HG03103 (cell line): ENCODE results near the gene LPIN1.
A peak's percentile ranks its signal among the peaks of the same experiment; 100 is the strongest.

Experiments used
- ATAC-seq: cut with Tn5 transposase; IDR thresholded peaks from one replicate; pipeline ENCODE4 v1.9.1; 2021; ENCODE audit warnings: low read depth; ENCODE audit not compliant: unreplicated experiment

The LPIN1 gene

DNA sequence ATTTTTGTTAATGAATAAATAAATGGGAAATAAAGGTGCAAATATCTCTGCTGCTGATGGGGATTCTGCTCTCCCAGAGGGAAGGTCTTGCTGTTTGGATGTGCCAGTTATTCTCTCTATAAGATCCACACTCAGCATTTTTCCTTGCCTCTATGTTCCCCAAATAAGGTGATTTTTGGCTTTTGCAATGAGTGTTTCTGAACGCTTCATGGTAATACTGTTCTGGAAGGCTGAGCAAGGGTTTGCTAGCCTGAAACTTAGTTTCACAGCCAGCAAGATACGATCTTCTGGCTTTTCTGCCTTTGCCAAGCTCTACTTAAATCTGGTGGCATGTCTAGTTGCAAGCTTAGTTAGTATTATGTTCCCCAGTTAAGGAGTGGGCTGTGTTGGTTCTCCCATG lies 114.6 kb downstream of the LPIN1 start:
- ATAC-seq = no peak

DNA sequence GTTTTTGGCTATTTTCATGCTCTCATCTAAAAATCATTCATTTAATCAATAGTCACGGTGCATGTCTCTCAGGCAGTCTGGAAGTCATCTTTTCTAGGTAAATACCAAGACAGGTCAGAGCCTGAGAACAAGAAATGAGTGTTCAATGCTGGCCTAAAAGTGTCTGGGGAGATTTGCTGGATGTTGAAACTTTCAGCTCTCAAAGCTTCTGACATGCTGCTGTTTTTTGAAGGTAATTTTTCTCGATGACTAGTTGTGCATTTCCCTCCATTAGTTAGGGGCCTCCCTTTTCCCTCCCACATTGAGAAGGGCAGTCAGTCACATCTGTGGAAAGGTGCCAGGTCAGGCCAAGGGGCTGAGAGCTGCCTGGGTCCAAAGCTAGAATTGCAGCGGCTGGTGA lies 115.6 kb downstream of the LPIN1 start:
- ATAC-seq = no peak

GRCh38 chr2:11863103-11863502 lies 116.7 kb downstream of the LPIN1 start:
- peak; percentile 32 for ATAC-seq

DNA sequence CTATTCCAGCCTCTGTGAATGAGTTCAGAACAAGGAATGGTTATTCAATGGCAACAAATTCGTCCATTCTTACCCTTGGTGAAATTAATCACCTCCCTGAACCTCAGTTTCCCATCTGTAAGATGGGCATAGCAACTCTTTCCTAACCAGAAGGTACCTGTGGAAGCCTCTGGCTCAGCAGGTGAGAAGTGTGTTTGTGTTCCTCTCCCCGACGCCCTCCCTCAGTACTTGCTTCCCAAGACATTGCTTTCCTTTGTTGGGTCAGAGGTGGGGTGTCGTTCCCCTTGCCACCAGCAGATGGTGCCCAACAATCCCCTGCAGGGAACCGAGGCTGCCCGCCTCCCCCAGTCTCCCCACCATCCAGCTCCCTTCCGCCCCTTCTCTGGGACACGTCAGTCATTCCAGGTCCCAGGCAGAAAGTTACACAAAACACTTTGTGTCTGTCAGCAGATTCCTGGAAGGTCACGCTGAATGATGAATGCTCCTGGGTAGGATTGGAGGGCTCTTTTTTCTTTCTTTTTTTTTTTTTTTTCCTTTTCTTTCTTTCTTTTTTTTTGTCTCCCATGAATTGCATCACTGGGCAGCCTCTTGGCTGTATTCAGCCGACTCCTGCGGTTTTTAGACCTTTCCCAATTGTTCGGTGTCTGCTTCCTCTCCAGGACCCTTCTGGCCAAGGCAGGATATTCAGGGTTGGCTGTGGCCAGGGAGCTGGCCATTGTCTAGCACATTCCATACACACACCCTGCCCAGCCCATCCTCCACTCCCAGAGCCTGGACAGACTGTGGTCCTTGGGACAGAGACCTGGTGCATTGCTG lies 117.3 kb downstream of the LPIN1 start:
- peak; percentile 55 for ATAC-seq

DNA sequence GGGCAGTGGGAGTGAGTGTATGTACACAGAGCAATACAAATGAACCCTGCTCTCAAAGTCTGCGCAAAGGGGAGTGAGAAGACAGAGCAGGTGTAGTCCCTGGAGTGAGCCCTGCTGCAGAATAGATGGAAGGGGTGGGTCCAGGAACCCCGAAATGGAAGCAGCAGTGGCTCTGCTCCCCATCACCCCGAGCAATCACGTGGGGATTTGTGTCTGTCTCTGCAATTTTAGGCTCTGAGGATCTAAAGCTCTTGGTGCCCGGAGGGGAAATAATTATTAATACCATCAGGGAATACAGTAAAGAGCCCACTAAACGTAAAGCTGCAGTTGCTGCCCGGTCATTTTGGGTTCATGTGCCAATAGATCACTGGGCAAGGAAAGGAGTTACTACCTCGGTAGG lies 118.3 kb downstream of the LPIN1 start:
- no peak for ATAC-seq

DNA sequence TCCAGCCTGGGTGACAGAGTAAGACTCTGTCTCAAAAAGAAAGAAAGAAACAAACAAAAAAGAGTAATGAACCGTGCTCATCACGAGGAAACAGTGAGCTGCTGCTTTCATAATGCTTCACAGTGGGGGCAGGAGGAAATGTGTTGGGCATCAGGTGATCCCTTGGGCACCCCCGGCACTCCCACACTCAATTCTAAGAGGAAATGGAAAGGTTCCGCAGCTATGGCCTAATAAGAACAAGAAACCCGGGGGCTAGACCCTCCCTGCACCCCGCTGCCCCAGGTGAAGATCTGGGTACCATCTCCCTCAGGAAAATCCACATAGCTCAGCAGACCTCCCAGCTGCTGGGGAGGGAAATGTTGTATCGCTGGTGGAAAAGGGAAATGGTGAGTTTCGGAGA lies 118.9 kb downstream of the LPIN1 start:
- no peak for ATAC-seq

GRCh38 chr2:11865805-11866204 lies 119.4 kb downstream of the LPIN1 start:
- no peak for ATAC-seq

GRCh38 chr2:11866358-11867335 lies 120.2 kb downstream of the LPIN1 start:
- no peak for ATAC-seq

GRCh38 chr2:11867926-11868325 lies 121.5 kb downstream of the LPIN1 start:
- ATAC-seq = no peak

GRCh38 chr2:11869391-11869991 lies 123.1 kb downstream of the LPIN1 start:
- ATAC-seq = no peak

GRCh38 chr2:11870064-11870463 lies 123.6 kb downstream of the LPIN1 start:
- ATAC-seq = no peak

DNA sequence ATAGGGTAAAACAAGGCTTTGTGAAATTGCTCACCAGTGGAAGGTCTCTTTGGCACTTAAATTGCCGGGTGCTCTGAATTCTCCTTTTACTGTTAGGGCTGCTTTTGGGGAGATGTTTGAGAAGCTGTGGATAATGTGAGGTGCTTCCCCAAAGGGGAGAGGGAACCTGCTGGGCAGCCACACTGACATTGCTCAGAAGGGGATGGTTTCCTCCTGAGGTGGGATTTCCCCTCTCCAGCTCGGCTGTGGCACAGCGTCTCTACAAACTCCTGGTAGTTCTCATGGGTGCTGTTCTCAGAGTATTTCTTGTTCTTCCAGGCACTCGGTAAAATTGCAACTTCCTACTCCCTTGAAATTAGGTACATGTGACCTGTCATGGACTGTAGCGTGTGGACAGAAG lies 124.2 kb downstream of the LPIN1 start:
- no peak for ATAC-seq

DNA sequence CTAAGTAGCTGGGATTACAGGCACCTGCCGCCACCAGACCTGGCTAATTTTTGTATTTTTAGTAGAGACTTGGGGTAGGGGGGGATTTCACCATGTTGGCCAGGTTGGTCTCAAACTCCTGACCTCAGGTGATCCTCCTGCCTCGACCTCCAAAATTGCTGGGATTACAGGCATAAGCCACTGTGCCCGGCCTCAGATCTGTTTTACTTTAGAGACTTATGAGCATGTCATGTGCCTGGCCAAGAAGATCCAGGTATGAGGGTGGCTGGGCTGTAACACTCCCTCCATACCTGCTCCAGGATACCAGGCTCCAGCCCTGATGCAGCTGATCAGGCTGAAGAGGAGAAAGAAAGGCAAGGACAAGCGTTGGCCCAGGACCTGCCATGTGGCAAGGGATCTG lies 125.0 kb downstream of the LPIN1 start:
- ATAC-seq = no peak

DNA sequence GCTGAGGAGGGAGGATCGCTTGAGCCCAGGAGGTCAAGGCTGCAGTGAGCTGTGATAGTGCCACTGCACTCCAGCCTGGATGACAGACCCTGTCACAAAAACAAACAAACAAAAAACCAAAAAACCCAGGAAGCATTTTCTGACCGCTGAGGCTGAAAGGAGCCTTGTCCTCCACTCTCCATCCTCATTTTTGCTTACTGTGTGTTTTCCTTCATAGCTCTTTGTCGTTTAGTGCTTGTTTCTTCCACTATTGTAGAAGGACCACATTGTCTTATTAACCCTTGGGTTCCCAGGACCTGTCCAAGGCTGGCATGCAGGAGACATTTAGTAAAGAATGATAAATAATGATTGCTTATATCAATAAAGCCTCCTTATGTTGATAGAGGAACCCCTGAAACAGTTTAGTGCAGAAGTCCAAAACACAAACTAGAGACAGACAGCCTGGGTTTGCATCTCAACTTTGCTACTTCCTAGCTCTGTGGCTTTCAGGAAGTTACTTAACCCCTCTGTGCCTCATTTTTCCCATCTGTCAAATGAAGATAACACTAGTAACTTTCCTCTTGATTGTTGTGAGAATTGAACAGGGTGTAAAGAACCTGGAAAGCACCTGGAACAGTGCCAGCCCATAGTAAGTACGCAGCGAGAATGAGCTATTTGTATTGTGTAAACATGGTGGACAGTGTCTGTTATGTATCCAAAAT lies 126.0 kb downstream of the LPIN1 start:
- no peak for ATAC-seq

DNA sequence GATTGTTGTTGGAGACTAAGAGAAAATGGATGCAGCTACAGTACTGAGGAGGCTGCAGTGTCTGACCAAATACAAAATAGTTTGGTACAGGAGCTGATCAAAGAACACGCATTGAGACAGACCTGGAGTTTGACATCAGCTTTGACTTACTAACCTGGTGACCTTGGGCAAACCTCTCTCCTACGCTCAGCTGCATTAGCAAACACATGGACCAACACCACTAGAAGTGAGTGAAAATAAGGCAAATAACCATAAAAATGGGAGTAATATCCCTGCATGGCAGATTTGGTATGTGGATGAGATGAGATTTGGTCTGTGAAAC lies 126.5 kb downstream of the LPIN1 start:
- no peak for ATAC-seq

DNA sequence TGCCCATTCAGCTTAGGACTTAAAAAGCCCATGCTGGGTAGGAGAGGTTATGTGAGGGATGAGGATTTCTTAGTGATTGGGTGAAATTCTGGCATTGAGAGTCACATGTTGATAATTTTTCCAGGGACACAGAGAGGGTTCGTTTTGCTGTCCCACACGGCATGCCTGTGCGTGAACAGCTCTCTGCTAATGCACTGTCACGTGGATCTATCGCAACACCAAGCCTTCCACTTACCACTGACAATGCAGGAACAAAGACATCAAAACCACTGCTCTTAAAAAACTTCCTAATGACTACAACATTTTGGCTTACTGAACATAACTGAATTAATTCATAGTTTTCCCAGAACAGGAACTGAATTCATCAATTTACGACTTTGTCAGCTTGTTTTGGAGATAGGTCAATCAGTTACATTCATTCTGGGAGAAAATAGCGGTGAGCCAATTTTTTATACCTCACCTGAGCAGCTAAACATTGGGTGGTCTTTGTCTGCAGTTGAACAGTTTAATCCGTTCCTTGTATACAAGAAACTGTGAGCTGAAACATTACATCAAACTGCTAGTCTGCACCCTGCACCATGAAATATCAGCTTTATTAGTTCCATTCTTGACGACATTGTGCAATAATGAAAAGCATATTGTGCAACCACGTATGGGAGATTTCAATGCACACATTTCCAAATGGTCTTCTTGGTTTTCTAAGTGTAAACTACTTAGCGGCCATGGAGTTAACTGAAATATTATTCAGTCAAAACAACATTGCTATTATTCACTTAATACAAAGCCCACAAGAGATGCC lies 127.1 kb downstream of the LPIN1 start:
- ATAC-seq = no peak

DNA sequence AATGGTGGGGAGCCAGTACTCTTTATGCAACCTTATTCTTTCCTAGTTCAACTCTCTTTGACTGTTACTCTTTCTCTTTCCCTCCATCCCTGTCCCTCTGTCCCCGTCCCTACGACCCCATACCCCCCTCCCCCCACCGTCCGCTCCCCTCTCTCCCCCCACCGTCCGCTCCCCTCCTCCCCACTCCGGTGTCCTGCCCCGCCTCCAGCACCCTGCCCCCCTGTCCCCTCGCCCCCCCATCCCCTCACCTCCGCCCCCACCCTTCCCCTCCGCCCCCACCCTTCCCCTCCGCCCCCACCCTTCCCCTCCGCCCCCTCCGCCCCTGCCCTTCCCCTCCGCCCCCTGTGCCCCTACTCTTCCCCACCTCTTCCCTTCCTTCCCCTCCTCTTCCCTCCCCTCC lies 128.4 kb downstream of the LPIN1 start:
- ATAC-seq = no peak

- no peak for ATAC-seq
Observed at GRCh38 chr2:11875481-11875880, 129.0 kb downstream of the LPIN1 start.

DNA sequence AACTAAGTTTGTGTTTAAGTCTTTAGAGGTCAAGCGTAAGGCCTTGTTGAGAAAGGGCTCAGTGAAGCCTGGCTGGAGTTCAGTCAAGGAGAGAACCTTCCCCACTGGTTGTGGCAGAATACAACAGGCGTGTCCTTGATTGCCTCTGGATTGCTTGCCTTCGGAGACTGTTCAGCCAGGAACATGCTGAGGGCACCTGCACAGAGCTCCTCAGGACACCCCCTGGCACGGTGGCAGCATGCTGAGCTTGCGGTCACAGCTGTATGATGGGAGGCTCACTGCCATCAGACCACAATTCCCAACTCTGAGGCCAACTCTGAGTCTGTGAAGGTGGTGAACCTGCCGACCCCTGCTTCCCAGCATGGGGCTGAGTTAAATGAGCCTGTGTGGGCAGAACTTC lies 130.0 kb downstream of the LPIN1 start:
- ATAC-seq = no peak

GRCh38 chr2:11876889-11877288 lies 130.5 kb downstream of the LPIN1 start:
- ATAC-seq = no peak
